GM18519 (cell line): Measurements from ENCODE around the gene HMGCL.
"Not testable (repeated sequence)": the region's sequence is repeated elsewhere in the genome, so short reads cannot be mapped to it uniquely, and the experiment has no call there.

Experiments used
- ATAC-seq: cut with Tn5 transposase; IDR thresholded peaks from one replicate; pipeline ENCODE4 v1.9.1; 2021; ENCODE audit warnings: mild to moderate bottlenecking, moderate library complexity; ENCODE audit not compliant: unreplicated experiment, low FRiP score

Gene HMGCL

GRCh38 chr1:23827717-23828116 lies 2.5 kb upstream of the HMGCL start:
- ATAC-seq: no peak

- ATAC-seq: not testable (repeated sequence)
These were observed 1.4 kb upstream of the HMGCL start for GRCh38 chr1:23826590-23826989.

- no peak for ATAC-seq
These were observed 713 bp upstream of the HMGCL start for GRCh38 chr1:23825762-23826522.

GRCh38 chr1:23824711-23825075 lies 536 bp downstream of the HMGCL start:
- ATAC-seq: no peak

GRCh38 chr1:23823767-23824166 lies 1.5 kb downstream of the HMGCL start:
- no peak for ATAC-seq

GRCh38 chr1:23817633-23818032 lies 7.6 kb downstream of the HMGCL start:
- no peak for ATAC-seq

GRCh38 chr1:23816906-23817305 lies 8.3 kb downstream of the HMGCL start:
- ATAC-seq: no peak

GRCh38 chr1:23816361-23816760 lies 8.9 kb downstream of the HMGCL start:
- no peak for ATAC-seq

- ATAC-seq: no peak
These were observed 11.2 kb downstream of the HMGCL start for GRCh38 chr1:23814016-23814415.

- ATAC-seq: no peak
These were observed 14.2 kb downstream of the HMGCL start for GRCh38 chr1:23810818-23811540.

GRCh38 chr1:23809751-23810171 lies 15.5 kb downstream of the HMGCL start:
- no peak for ATAC-seq

- ATAC-seq: no peak
These were observed 17.8 kb downstream of the HMGCL start for GRCh38 chr1:23807453-23807852.

GRCh38 chr1:23806280-23806679 lies 18.9 kb downstream of the HMGCL start:
- no peak for ATAC-seq

GRCh38 chr1:23805025-23805424 lies 20.2 kb downstream of the HMGCL start:
- no peak for ATAC-seq

GRCh38 chr1:23804183-23804835 lies 20.9 kb downstream of the HMGCL start:
- no peak for ATAC-seq

- ATAC-seq: no peak
These were observed 21.6 kb downstream of the HMGCL start for GRCh38 chr1:23803674-23804073.

- not testable (repeated sequence) for ATAC-seq
These were observed 22.4 kb downstream of the HMGCL start for GRCh38 chr1:23802809-23803342.

GRCh38 chr1:23801876-23802275 lies 23.4 kb downstream of the HMGCL start:
- no peak for ATAC-seq

GRCh38 chr1:23801338-23801748 lies 23.9 kb downstream of the HMGCL start:
- ATAC-seq: no peak

- peak; percentile 51 for ATAC-seq
These were observed 24.6 kb downstream of the HMGCL start, which contains the start of gene GALE for GRCh38 chr1:23800400-23801337. Gene GALE, minus strand, starts transcription at chr1:23800754. Its CDS starts 1,747 bp downstream, at chr1:23799007.
